ENCODE results near the gene COL25A1. TPM values are rescaled to one million over a fixed set of nuclear protein-coding genes. Genes with fewer than 3 reads are reported as not detected.

COL25A1 gene
- total RNA-seq, 1 donor from 2014 or later, result 3.9 TPM

- H3K9me3 Mint-ChIP-seq (ENCODE audit: low read depth), result no peaks in the 10 kb centered on the region
- TF ChIP-seq CTCF (IDR thresholded peaks at IDR 0.05; ENCODE audit: unreplicated experiment), result no peak
- H3K4me1 Mint-ChIP-seq (ENCODE audit: low read depth), result peaks cover 7% of the 10 kb centered on the region
- no peak for DNase-seq (ENCODE audit: low spot score, unreplicated experiment)
- H3K36me3 Mint-ChIP-seq (ENCODE audit: insufficient read depth), result no peaks in the 10 kb centered on the region
- H3K27ac Mint-ChIP-seq, result no peak overlapping the region
- H3K27me3 Mint-ChIP-seq, result peaks cover 28% of the 10 kb centered on the region
- H3K4me3 Mint-ChIP-seq (ENCODE audit: low read depth), result no peak overlapping the region
Observed at GRCh38 chr4:108831291-108831690, 471.2 kb downstream of the COL25A1 start.

DNA sequence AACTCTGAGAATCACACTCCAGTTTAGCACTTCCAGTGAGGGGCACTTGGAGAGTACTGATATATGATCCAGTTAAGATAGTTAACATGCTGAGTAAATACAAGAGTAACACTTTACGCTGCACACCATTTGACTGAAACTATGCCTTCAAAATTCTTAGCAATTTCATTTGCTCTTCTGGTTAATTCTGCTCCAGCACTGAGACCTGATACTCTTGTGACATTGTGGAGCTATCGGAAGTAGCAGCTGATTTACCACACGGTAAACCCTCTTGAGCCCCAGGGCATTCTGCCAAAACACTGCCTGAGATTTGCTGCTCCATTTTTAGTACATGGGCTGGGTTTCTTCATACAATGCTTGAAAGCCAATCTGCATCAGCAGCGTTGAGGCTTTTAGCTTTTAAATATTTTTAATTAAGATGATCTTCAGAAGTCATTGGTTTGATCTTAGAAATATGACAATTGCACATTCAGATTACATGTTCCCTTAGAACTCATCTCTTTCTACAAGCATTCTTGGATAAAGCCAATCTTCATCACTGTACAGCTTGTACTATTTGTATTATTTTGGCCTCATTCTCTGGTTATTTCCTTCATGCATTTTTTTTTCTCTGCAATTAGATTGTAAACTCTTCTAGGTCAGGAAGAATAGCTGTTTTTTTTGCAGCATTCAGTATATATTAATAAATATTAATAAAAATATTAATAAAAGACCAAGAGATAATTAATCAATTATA, 471.8 kb downstream of the COL25A1 start:
- peaks cover 7% of the 10 kb centered on the region for H3K4me1 Mint-ChIP-seq (ENCODE audit: low read depth)
- DNase-seq (ENCODE audit: low spot score, unreplicated experiment), result no peak

DNA sequence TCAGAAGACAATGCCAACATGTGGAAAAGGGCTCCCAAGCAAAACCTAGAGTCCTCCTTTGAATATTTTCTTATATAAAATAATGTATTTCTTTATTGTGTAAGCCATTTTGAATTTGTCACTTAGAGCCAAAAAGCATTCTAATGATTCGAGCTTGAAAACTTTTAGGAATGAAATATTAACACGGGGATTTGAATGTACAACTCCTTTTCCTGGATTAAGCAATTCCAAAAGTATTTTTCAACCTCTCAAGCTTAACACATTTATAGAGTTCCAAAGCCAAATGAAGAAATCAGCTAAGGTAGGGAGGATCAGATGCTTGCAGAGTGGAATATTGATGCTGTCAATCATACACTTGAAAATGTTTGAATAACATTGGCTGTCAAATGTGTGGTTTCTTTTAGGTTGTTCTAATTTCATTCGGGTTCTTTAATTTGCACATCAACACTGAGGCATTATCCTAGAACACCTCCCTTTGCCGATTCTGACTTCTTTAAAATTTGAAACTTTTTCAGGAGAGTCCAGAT, 472.4 kb downstream of the COL25A1 start:
- Mint-ChIP-seq H3K27me3 (peaks cover 32% of the 10 kb centered on the region), H3K4me1 (ENCODE audit: low read depth) (peaks cover 7% of the 10 kb centered on the region), H3K9me3 (ENCODE audit: low read depth) (no peaks in the 10 kb centered on the region), H3K4me3 (ENCODE audit: low read depth) (no peak overlapping the region), H3K27ac (no peak overlapping the region), H3K36me3 (ENCODE audit: insufficient read depth) (no peaks in the 10 kb centered on the region)
- no peak for TF ChIP-seq CTCF (IDR thresholded peaks at IDR 0.05; ENCODE audit: unreplicated experiment)
- no peak for DNase-seq (ENCODE audit: low spot score, unreplicated experiment)

More for the DNA sequence above, 471.8 kb downstream of the COL25A1 start:
- no peak for TF ChIP-seq CTCF (IDR thresholded peaks at IDR 0.05; ENCODE audit: unreplicated experiment)
- Mint-ChIP-seq H3K27ac (no peak overlapping the region), H3K4me3 (ENCODE audit: low read depth) (no peak overlapping the region), H3K27me3 (peaks cover 32% of the 10 kb centered on the region), H3K36me3 (ENCODE audit: insufficient read depth) (no peaks in the 10 kb centered on the region), H3K9me3 (ENCODE audit: low read depth) (no peaks in the 10 kb centered on the region)

DNA sequence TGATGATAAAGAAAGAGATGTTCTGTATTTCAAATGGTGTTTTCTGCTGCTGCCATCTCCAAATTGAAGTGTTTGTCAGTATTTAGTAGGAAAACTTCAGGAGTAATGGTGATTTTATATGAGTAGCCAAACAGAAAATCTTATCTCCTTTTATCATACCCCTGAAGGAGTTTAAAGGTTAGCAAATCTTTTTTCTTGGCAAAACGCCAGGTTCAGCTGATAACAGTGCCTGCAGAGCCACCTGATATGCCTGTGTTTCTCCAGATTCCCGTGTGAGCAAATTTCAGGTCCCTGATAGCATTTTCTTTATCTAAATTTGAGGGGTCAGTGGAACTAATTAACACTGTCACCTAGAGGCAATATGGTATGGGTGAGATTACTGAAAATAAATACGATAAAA, 473.8 kb downstream of the COL25A1 start:
- no peak for TF ChIP-seq CTCF (IDR thresholded peaks at IDR 0.05; ENCODE audit: unreplicated experiment)
- DNase-seq (ENCODE audit: low spot score, unreplicated experiment), result no peak
- no peaks in the 10 kb centered on the region for H3K9me3 Mint-ChIP-seq (ENCODE audit: low read depth)
- peaks cover 29% of the 10 kb centered on the region for H3K27me3 Mint-ChIP-seq
- H3K4me1 Mint-ChIP-seq (ENCODE audit: low read depth), result peaks cover 7% of the 10 kb centered on the region
- no peak overlapping the region for H3K4me3 Mint-ChIP-seq (ENCODE audit: low read depth)
- H3K27ac Mint-ChIP-seq, result no peak overlapping the region
- H3K36me3 Mint-ChIP-seq (ENCODE audit: insufficient read depth), result no peaks in the 10 kb centered on the region

DNA sequence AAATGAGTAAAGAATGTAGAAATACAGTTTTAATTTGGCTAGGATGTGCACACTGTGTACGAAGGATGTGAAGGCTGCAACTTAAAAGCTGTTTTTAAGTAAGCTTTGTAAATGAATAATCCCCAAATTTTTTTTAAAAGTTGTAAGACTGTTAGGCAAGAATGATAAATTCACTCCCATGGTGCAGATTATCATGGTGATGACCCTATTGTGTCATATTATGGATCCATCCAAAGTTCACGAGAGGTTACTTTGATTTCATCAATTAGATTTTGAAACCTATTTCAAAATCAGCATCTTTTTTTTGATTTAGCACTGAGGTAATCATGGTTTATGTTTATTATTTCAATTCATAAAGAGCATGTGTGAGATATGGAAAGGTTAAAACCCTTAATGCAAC, 476.7 kb downstream of the COL25A1 start:
- Mint-ChIP-seq H3K4me3 (ENCODE audit: low read depth) (no peak overlapping the region), H3K27me3 (peaks cover 19% of the 10 kb centered on the region), H3K27ac (no peak overlapping the region), H3K36me3 (ENCODE audit: insufficient read depth) (no peaks in the 10 kb centered on the region), H3K9me3 (ENCODE audit: low read depth) (no peaks in the 10 kb centered on the region), H3K4me1 (ENCODE audit: low read depth) (peaks cover 7% of the 10 kb centered on the region)
- no peak for DNase-seq (ENCODE audit: low spot score, unreplicated experiment)
- no peak for TF ChIP-seq CTCF (IDR thresholded peaks at IDR 0.05; ENCODE audit: unreplicated experiment)
